A549 (cell line): ENCODE measurements around the gene STEAP1. TPM values are rescaled to one million over a fixed set of nuclear protein-coding genes. Genes with fewer than 3 reads are reported as not detected.
"Not testable (repeated sequence)": the region's sequence is repeated elsewhere in the genome, so short reads cannot be mapped to it uniquely, and the experiment has no call there.

Experiments
- ATAC-seq, 2 experiments: fragments of 200-7000 bp in 1 of 2; fragments of >200 bp in 1 of 2; cut with Nextera tagmentation in 1 of 2; cut with Tn5 transposase in 1 of 2; 3 replicates each; pipeline versions ENCODE4 v1.8.0 to v1.9.1; 2018 to 2020; ENCODE audit warnings: mild to moderate bottlenecking in 1 of 2, moderate library complexity in 1 of 2
- CTCF ChIA-PET: fragments of 300-600 bp; sonication (Branson Sonifier 250); formaldehyde crosslinking; extraction: SDS; loops from one replicate; lab custom pipeline; 2021; ENCODE audit warnings: antibody characterized with exemption, inconsistent platforms; lab: Yijun Ruan, JAX
- POLR2A ChIA-PET: fragments of 350-600 bp; formaldehyde crosslinking; extraction: SDS; loops from one replicate; lab custom pipeline; 2021; ENCODE audit warnings: antibody characterized with exemption, inconsistent platforms; lab: Yijun Ruan, JAX
- DNase-seq, 2 experiments: peaks; one replicate each; pipeline versions ENCODE4 v3.0.0 to v3.0.0-alpha.2; 2011 to 2016; ENCODE audit warnings: low read depth in 1 of 2, low spot score in 1 of 2
- FAIRE-seq: peaks from 2 replicates; lab custom pipeline; 2011; peaks lifted over from hg19 to GRCh38; lab: Jason Lieb, UNC
- H3K27ac ChIP-seq, 2 experiments: fragments of >200 bp; sonication (Bioruptor Twin); formaldehyde crosslinking; 3 replicates each; pipeline ENCODE4 v1.5.1; 2016 to 2017
- H3K4me1 ChIP-seq: fragments of >200 bp; sonication (Bioruptor Twin); formaldehyde crosslinking; 3 replicates; pipeline ENCODE4 v1.6.1; 2016
- H3K4me2 ChIP-seq: fragments of >200 bp; sonication (Bioruptor Twin); formaldehyde crosslinking; 3 replicates; pipeline ENCODE4 v1.6.1; 2016
- H3K4me3 ChIP-seq: fragments of >200 bp; sonication (Bioruptor Twin); formaldehyde crosslinking; 3 replicates; pipeline ENCODE4 v1.5.1; 2016
- H3K9me3 ChIP-seq: fragments of >200 bp; sonication (Bioruptor Twin); formaldehyde crosslinking; 3 replicates; pipeline ENCODE4 v1.6.1; 2016
- ATOH8 ChIP-seq: fragments of 250-450 bp; sonication (Bioruptor Pico); IDR thresholded peaks from 2 replicates; pipeline ENCODE4 v1.5.0; 2020; ENCODE audit warnings: low read depth, mild to moderate bottlenecking, moderate library complexity
- BCL3 ChIP-seq: fragments of >200 bp; sonication (Bioruptor Twin); formaldehyde crosslinking; IDR thresholded peaks from 3 replicates; pipeline ENCODE4 v1.6.1; 2016
- CBX2 ChIP-seq: fragments of 200-600 bp; sonication (generic); IDR thresholded peaks from 2 replicates; pipeline ENCODE4 v1.6.1; 2016; ENCODE audit warnings: low read depth, mild to moderate bottlenecking, borderline replicate concordance
- CBX8 ChIP-seq: fragments of 200-600 bp; sonication (generic); IDR thresholded peaks from 2 replicates; pipeline ENCODE4 v1.6.1; 2016
- CTCF ChIP-seq: fragments of >200 bp; sonication (Bioruptor Twin); formaldehyde crosslinking; IDR thresholded peaks from 3 replicates; pipeline ENCODE4 v1.5.1; 2016
- EHMT2 ChIP-seq: fragments of 200-600 bp; sonication (generic); IDR thresholded peaks from 2 replicates; pipeline ENCODE4 v1.6.1; 2016; ENCODE audit warnings: antibody characterized with exemption, low read depth, mild to moderate bottlenecking, moderate library complexity
- ESRRA ChIP-seq: fragments of 150-350 bp; IDR thresholded peaks from 2 replicates; pipeline ENCODE4 v1.6.1; 2014; ENCODE audit warnings: mild to moderate bottlenecking, low read length, borderline replicate concordance
- FOXS1 ChIP-seq: fragments of 250-450 bp; sonication (Bioruptor Pico); IDR thresholded peaks from 2 replicates; pipeline ENCODE4 v1.5.0; 2020; ENCODE audit warnings: mild to moderate bottlenecking, moderate library complexity
- HDAC2 ChIP-seq: fragments of 200-600 bp; sonication (generic); IDR thresholded peaks from 2 replicates; pipeline ENCODE4 v1.6.1; 2016
- HEYL ChIP-seq: fragments of 250-450 bp; sonication (Bioruptor Pico); IDR thresholded peaks from 2 replicates; pipeline ENCODE4 v1.8.0; 2021; ENCODE audit warnings: mild to moderate bottlenecking, moderate library complexity
- HOXA7 ChIP-seq: fragments of 250-450 bp; sonication (Bioruptor Pico); IDR thresholded peaks from 2 replicates; pipeline ENCODE4 v1.5.0; 2020; ENCODE audit warnings: mild to moderate bottlenecking, moderate library complexity
- JUN ChIP-seq, 2 experiments: fragments of >200 bp; sonication (Bioruptor Twin); formaldehyde crosslinking; IDR thresholded peaks; 2 replicates in 1 of 2; 3 replicates in 1 of 2; pipeline ENCODE4 v1.6.1; 2016 to 2017
- JUNB ChIP-seq: fragments of >200 bp; sonication (Bioruptor Twin); formaldehyde crosslinking; IDR thresholded peaks from 2 replicates; pipeline ENCODE4 v1.6.1; 2016
- KDM1A ChIP-seq: fragments of 200-600 bp; sonication (generic); IDR thresholded peaks from 2 replicates; pipeline ENCODE4 v1.6.1; 2016; ENCODE audit warnings: low read depth, mild to moderate bottlenecking
- MAX ChIP-seq: IDR thresholded peaks from 2 replicates; pipeline ENCODE4 v1.6.1; 2012
- MYC ChIP-seq: IDR thresholded peaks from 2 replicates; pipeline ENCODE4 v1.6.1; 2012; ENCODE audit warnings: mild to moderate bottlenecking, inconsistent platforms, low read length, improper control_type of control experiment, borderline replicate concordance
- NPAS2 ChIP-seq: fragments of 250-450 bp; sonication (Bioruptor Pico); IDR thresholded peaks from 2 replicates; pipeline ENCODE4 v1.8.0; 2022; ENCODE audit warnings: mild to moderate bottlenecking, moderate library complexity, borderline replicate concordance
- RAD21 ChIP-seq, 2 experiments: fragments of >200 bp in 1 of 2; sonication (Bioruptor Twin) in 1 of 2; formaldehyde crosslinking in 1 of 2; IDR thresholded peaks in 1 of 2; conservative IDR thresholded peaks in 1 of 2; 2 replicates in 1 of 2; 3 replicates in 1 of 2; pipeline ENCODE4 v1.6.1; 2012 to 2018; ENCODE audit warnings: inconsistent platforms in 1 of 2
- RNF2 ChIP-seq: fragments of 200-600 bp; sonication (generic); IDR thresholded peaks from 2 replicates; pipeline ENCODE4 v1.6.1; 2016; ENCODE audit warnings: low read depth, mild to moderate bottlenecking, antibody characterized with exemption, moderate library complexity, borderline replicate concordance
- TFCP2L1 ChIP-seq: fragments of 250-450 bp; sonication (Bioruptor Pico); IDR thresholded peaks from 2 replicates; pipeline ENCODE4 v1.5.0; 2021; ENCODE audit warnings: mild to moderate bottlenecking
- TP53 ChIP-seq: fragments of 250-450 bp; sonication (Bioruptor Pico); IDR thresholded peaks from 2 replicates; pipeline ENCODE4 v1.5.0; 2021; ENCODE audit warnings: mild to moderate bottlenecking, moderate library complexity
- ZSCAN20 ChIP-seq: fragments of 250-450 bp; sonication (Bioruptor Pico); IDR thresholded peaks from 2 replicates; pipeline ENCODE4 v1.8.0; 2022; ENCODE audit warnings: mild to moderate bottlenecking, moderate library complexity
- WGBS: methylation state at CpG from one replicate; pipeline ENCODE4 v1.1.6; 2017; ENCODE audit errors: missing lambda C conversion rate; 5-methylcytosine and 5-hydroxymethylcytosine counted together
- polyA plus RNA-seq, 4 experiments: library from polyadenylated mRNA; depleted of rRNA in 3 of 4; stranded (reverse); fragments of >200 nt; fragmentation: RNase III in 1 of 4; extraction: RNeasy Plus Mini Kit Qiagen cat#74134 plus additional on column Dnase treatment in 1 of 4; gene quantifications; 2 replicates in 3 of 4; 3 replicates in 1 of 4; pipeline ENCODE4 v1.2.3, GENCODE V29; 2011 to 2017

Gene STEAP1
- polyA plus RNA-seq, 2 of the 4 experiments (the other 2 are of a cell fraction), result 15.7 to 81.3 TPM

- TF ChIP-seq FOXS1 (no peak), HOXA7 (CRISPR knock-in tag) (no peak), MAX (no peak), ESRRA (no peak)
Observed at GRCh38 chr7:90155206-90155605, 937 bp downstream of the STEAP1 start (continued).

GRCh38 chr7:90157331-90157730, 3.1 kb downstream of the STEAP1 start:
- ATAC-seq, FAIRE-seq, H3K4me2 ChIP-seq, H3K9me3 ChIP-seq, H3K4me3 ChIP-seq, POLR2A ChIA-PET, DNase-seq, H3K4me1 ChIP-seq, H3K27ac ChIP-seq, CTCF ChIA-PET: not testable (repeated sequence)
- WGBS, result 65% methylated on average over 2 of the region's 2 CpGs

GRCh38 chr7:90157761-90158350, 3.6 kb downstream of the STEAP1 start:
- DNase-seq, H3K4me2 ChIP-seq, H3K4me1 ChIP-seq, FAIRE-seq, H3K27ac ChIP-seq, POLR2A ChIA-PET, ATAC-seq, H3K4me3 ChIP-seq, H3K9me3 ChIP-seq: not testable (repeated sequence)
- 74% methylated on average over 4 of the region's 4 CpGs for WGBS
- CTCF ChIA-PET, result interaction anchor here (1.0 kb wide), 1 partner anchor 270 kb away, joined by 6 read pairs; no protein-coding TSS in a partner anchor

GRCh38 chr7:90163534-90163933, 9.3 kb downstream of the STEAP1 start:
- DNase-seq, result no peak
- Histone ChIP-seq H3K4me1 (no peaks in the 10 kb centered on the region), H3K27ac (no peak overlapping the region), H3K9me3 (no peaks in the 10 kb centered on the region), H3K4me2 (no peak overlapping the region), H3K4me3 (no peak overlapping the region)
- ChIA-PET POLR2A (no interaction called here), CTCF (interaction anchor here (1.0 kb wide), 2 partner anchors 10 to 48 kb away, joined by 3 read pairs; partner anchors contain the start of gene STEAP2)
- TF ChIP-seq TP53 (no peak), BCL3 (no peak), TFCP2L1 (no peak), ATOH8 (CRISPR knock-in tag) (no peak), NPAS2 (CRISPR knock-in tag) (no peak), KDM1A (no peak), RNF2 (no peak), RAD21 (conservative IDR thresholded peaks at IDR 0.05 in 1 of 2, IDR thresholded peaks at IDR 0.05 in 1 of 2) (no peak), HDAC2 (no peak), MYC (no peak), FOXS1 (no peak), HEYL (CRISPR knock-in tag) (no peak), CBX2 (no peak), CTCF (no peak), JUNB (no peak), JUN (IDR thresholded peaks at IDR 0.05) (no peak), MAX (no peak), EHMT2 (no peak), ZSCAN20 (CRISPR knock-in tag) (no peak), CBX8 (no peak)
- WGBS, result 76% methylated on average over 5 of the region's 5 CpGs
- no peak for FAIRE-seq
- no peak for ATAC-seq
